ENCODE data around the gene MYO3B. TPM values are rescaled to one million over a fixed set of nuclear protein-coding genes. Genes with fewer than 3 reads are reported as not detected.

MYO3B gene
- total RNA-seq, 4 donors from 2014 or later: 0.34 to 0.95 (median 0.89) TPM

- WGBS: 84% methylated on average over 14 of the region's 14 CpGs
- H3K27ac ChIP-seq: no peak overlapping the region
- no peak for TF ChIP-seq EP300 (IDR thresholded peaks at IDR 0.05)
- no peak for TF ChIP-seq POLR2AphosphoS5 (IDR thresholded peaks at IDR 0.05)
- no peak for TF ChIP-seq CTCF (IDR thresholded peaks at IDR 0.05)
- TF ChIP-seq POLR2A (IDR thresholded peaks at IDR 0.05): no peak
- H3K9me3 ChIP-seq: no peaks in the 10 kb centered on the region
- DNase-seq (ENCODE audit: low spot score in 2 of 2): no peak
- H3K4me1 ChIP-seq: no peaks in the 10 kb centered on the region
- no peak overlapping the region for H3K4me3 ChIP-seq
- no peaks in the 10 kb centered on the region for H3K27me3 ChIP-seq
- no peaks in the 10 kb centered on the region for H3K36me3 ChIP-seq
These were observed 326.2 kb downstream of the MYO3B start for GRCh38 chr2:170503971-170504809.

GRCh38 chr2:170504810-170505145 is 326.8 kb downstream of the MYO3B start:
- TF ChIP-seq CTCF (IDR thresholded peaks at IDR 0.05): no peak
- TF ChIP-seq POLR2A (IDR thresholded peaks at IDR 0.05): no peak
- TF ChIP-seq POLR2AphosphoS5 (IDR thresholded peaks at IDR 0.05): no peak
- no peak for TF ChIP-seq EP300 (IDR thresholded peaks at IDR 0.05)
- no peaks in the 10 kb centered on the region for H3K4me1 ChIP-seq
- H3K27me3 ChIP-seq: no peaks in the 10 kb centered on the region
- no peaks in the 10 kb centered on the region for H3K9me3 ChIP-seq
- H3K36me3 ChIP-seq: no peaks in the 10 kb centered on the region
- 82% methylated on average over 4 of the region's 4 CpGs for WGBS
- no peak for DNase-seq (ENCODE audit: low spot score in 2 of 2)
- H3K27ac ChIP-seq: no peak overlapping the region
- no peak overlapping the region for H3K4me3 ChIP-seq

- TF ChIP-seq CTCF (IDR thresholded peaks at IDR 0.05): no peak
- no peak for TF ChIP-seq POLR2A (IDR thresholded peaks at IDR 0.05)
- TF ChIP-seq EP300 (IDR thresholded peaks at IDR 0.05): no peak
- no peak for TF ChIP-seq POLR2AphosphoS5 (IDR thresholded peaks at IDR 0.05)
- no peaks in the 10 kb centered on the region for H3K4me1 ChIP-seq
- WGBS: 37% methylated on average over 6 of the region's 6 CpGs
- H3K27me3 ChIP-seq: no peaks in the 10 kb centered on the region
- peak; percentile 82 to 84 for DNase-seq (ENCODE audit: low spot score in 2 of 2)
- H3K36me3 ChIP-seq: no peaks in the 10 kb centered on the region
- no peak overlapping the region for H3K4me3 ChIP-seq
- peak overlapping the region; percentile 27 for H3K27ac ChIP-seq
- H3K9me3 ChIP-seq: no peaks in the 10 kb centered on the region
These were observed 327.8 kb downstream of the MYO3B start for GRCh38 chr2:170505631-170506275.

GRCh38 chr2:170509452-170510193 is 331.7 kb downstream of the MYO3B start:
- Histone ChIP-seq H3K4me1 (no peaks in the 10 kb centered on the region), H3K4me3 (no peak overlapping the region), H3K9me3 (no peaks in the 10 kb centered on the region), H3K27ac (no peak overlapping the region), H3K27me3 (no peaks in the 10 kb centered on the region), H3K36me3 (no peaks in the 10 kb centered on the region)
- TF ChIP-seq POLR2A (IDR thresholded peaks at IDR 0.05): no peak
- TF ChIP-seq POLR2AphosphoS5 (IDR thresholded peaks at IDR 0.05): no peak
- TF ChIP-seq EP300 (IDR thresholded peaks at IDR 0.05): no peak
- TF ChIP-seq CTCF (IDR thresholded peaks at IDR 0.05): no peak
- WGBS: 96% methylated on average over 7 of the region's 8 CpGs
- no peak for DNase-seq (ENCODE audit: low spot score in 2 of 2)

- Histone ChIP-seq H3K4me3 (no peak overlapping the region), H3K9me3 (no peaks in the 10 kb centered on the region), H3K27me3 (no peaks in the 10 kb centered on the region), H3K4me1 (no peaks in the 10 kb centered on the region), H3K27ac (no peak overlapping the region), H3K36me3 (no peaks in the 10 kb centered on the region)
- no peak for TF ChIP-seq POLR2AphosphoS5 (IDR thresholded peaks at IDR 0.05)
- TF ChIP-seq POLR2A (IDR thresholded peaks at IDR 0.05): no peak
- TF ChIP-seq EP300 (IDR thresholded peaks at IDR 0.05): no peak
- TF ChIP-seq CTCF (IDR thresholded peaks at IDR 0.05): no peak
- WGBS: 57% methylated on average over 2 of the region's 2 CpGs
- DNase-seq (ENCODE audit: low spot score in 2 of 2): no peak
These were observed 334.3 kb downstream of the MYO3B start for GRCh38 chr2:170512266-170512665.
